Measurements from ENCODE around the gene DBF4B. TPM values are rescaled to one million over a fixed set of nuclear protein-coding genes. Genes with fewer than 3 reads are reported as not detected.

Gene DBF4B
- total RNA-seq, 3 donors from 2014 or later = 6.4 to 9.7 (median 9.1) TPM

Other genes with a start within 250 kb of the DBF4B start
- gene GPATCH8, start 205.3 kb upstream of the DBF4B start, total RNA-seq = 10 to 100 TPM; 38.2 to 43.3 (median 41.9) TPM
- under 1 TPM in 1 of 3 donors, not detected in 2; 0.08 TPM for gene FZD2, start 151.2 kb upstream of the DBF4B start, total RNA-seq
- under 1 TPM; 0.14 to 0.37 (median 0.35) TPM for gene MEIOC, start 52.2 kb upstream of the DBF4B start, total RNA-seq
- 10 to 100 TPM; 31.2 to 32.0 (median 31.7) TPM for gene CCDC43, start 18.9 kb upstream of the DBF4B start, total RNA-seq
- gene ADAM11, start 50.3 kb downstream of the DBF4B start, total RNA-seq = under 1 TPM; 0.38 to 0.50 (median 0.41) TPM
- 1 to 10 TPM; 3.0 to 4.6 (median 3.8) TPM for gene GJC1, start 121.6 kb downstream of the DBF4B start, total RNA-seq
- not detected for gene HIGD1B, start 139.2 kb downstream of the DBF4B start, total RNA-seq
- 100 to 1,000 TPM; 257 to 303 (median 269) TPM for gene EFTUD2, start 190.8 kb downstream of the DBF4B start, total RNA-seq
- not detected for gene GFAP, start 206.8 kb downstream of the DBF4B start, total RNA-seq
- gene KIF18B, start 239.1 kb downstream of the DBF4B start, total RNA-seq = 1 to 10 TPM; 2.4 to 4.8 (median 3.7) TPM

All from activated T-cell treated with anti-CD3 and anti-CD28 coated beads, Interleukin-2, amount 50 U/mL, for 4 hours (primary cell).